ENCODE data around the gene PKNOX2.

DNA sequence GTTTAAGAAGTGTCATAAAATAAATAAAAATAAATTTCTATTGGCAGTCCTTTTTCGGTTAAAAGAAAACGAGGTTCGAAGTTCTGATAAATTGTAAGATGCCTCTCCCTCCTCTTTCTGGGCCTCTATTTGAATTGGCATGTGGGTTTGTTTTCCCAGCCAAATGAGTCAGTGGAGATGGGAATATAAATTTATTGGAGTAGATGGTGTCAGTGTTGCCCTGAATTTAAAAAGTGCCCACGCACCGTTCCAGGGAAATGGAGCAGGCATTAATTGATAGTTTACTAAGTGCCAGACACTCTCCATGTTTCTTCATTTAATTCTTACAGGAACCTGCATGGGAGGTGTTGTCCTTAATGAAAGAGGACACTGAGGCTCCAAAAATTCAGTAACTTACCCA is 212.3 kb downstream of the PKNOX2 start:
- TF ChIP-seq CTCF (IDR thresholded peaks at IDR 0.05) (no peak), POLR2A (IDR thresholded peaks at IDR 0.05) (no peak)

Measured in transverse colon (tissue), 3 donors.